ENCODE measurements around the gene NANP.

GRCh38 chr20:25601659-25602058, 22.2 kb downstream of the NANP start:
- TF ChIP-seq, protein P1, sequence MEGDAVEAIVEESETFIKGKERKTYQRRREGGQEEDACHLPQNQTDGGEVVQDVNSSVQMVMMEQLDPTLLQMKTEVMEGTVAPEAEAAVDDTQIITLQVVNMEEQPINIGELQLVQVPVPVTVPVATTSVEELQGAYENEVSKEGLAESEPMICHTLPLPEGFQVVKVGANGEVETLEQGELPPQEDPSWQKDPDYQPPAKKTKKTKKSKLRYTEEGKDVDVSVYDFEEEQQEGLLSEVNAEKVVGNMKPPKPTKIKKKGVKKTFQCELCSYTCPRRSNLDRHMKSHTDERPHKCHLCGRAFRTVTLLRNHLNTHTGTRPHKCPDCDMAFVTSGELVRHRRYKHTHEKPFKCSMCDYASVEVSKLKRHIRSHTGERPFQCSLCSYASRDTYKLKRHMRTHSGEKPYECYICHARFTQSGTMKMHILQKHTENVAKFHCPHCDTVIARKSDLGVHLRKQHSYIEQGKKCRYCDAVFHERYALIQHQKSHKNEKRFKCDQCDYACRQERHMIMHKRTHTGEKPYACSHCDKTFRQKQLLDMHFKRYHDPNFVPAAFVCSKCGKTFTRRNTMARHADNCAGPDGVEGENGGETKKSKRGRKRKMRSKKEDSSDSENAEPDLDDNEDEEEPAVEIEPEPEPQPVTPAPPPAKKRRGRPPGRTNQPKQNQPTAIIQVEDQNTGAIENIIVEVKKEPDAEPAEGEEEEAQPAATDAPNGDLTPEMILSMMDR (IDR thresholded peaks at IDR 0.05): no peak
- no peak for TF ChIP-seq POLR2A (IDR thresholded peaks at IDR 0.05)
